ENCODE measurements around the gene VAMP2. TPM values are rescaled to one million over a fixed set of nuclear protein-coding genes. Genes with fewer than 3 reads are reported as not detected.

The VAMP2 gene
- total and polyA plus RNA-seq, 9 of the 15 experiments (the other 6 are each of a cell fraction or from before 2014, with no cell fraction given) = 2.3 to 31.8 (median 6.0) TPM

DNA sequence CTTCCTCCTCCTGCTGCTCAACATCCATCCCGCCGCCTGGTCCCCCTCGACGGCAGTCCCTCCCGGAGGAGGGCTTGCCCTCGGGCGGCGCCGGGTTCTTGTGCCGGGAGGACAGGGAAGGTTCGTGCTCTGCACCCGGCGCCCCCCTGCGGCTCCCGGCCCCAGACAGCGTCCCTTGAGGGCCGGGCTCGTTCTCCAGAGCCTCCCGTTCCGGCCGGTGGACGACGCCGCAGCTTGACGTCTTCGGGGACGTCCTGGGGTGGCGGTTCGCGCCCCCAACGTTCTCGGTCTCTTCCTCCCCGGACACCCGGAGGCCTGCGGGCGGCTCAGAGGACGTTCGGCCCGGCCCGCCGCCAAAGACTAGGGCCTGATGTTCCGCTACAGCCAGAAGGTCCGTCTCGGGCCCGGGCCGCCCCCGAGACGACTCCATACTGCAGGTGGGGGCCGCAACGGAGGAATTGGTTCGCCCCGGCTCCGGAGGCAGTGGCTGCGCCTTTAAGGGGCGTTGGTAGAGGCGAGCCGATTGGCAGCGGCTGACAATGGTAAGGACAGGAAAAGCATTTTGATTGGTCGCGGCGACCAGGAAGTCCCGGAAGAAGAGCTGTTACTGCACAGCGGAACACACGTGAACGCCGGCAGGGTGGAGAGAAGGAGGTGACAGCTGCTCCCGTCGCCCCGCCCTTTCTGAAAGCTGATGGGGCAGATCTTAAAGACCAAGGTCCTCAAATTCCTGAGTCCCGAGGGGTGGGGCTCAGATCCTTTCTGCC lies 27.1 kb upstream of the VAMP2 start, which contains the start of gene BORCS6 (continued):
- no peak for TF ChIP-seq RBM22 (IDR thresholded peaks at IDR 0.05; ENCODE audit: low read depth, low read length, poor library complexity, severe bottlenecking)
- no peak for TF ChIP-seq MEF2D (tag; conservative IDR thresholded peaks at IDR 0.05; ENCODE audit: low read depth)
- TF ChIP-seq, protein P1, sequence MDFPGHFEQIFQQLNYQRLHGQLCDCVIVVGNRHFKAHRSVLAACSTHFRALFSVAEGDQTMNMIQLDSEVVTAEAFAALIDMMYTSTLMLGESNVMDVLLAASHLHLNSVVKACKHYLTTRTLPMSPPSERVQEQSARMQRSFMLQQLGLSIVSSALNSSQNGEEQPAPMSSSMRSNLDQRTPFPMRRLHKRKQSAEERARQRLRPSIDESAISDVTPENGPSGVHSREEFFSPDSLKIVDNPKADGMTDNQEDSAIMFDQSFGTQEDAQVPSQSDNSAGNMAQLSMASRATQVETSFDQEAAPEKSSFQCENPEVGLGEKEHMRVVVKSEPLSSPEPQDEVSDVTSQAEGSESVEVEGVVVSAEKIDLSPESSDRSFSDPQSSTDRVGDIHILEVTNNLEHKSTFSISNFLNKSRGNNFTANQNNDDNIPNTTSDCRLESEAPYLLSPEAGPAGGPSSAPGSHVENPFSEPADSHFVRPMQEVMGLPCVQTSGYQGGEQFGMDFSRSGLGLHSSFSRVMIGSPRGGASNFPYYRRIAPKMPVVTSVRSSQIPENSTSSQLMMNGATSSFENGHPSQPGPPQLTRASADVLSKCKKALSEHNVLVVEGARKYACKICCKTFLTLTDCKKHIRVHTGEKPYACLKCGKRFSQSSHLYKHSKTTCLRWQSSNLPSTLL (IDR thresholded peaks at IDR 0.05) = no peak
- TF ChIP-seq KLF13 (tag; IDR thresholded peaks at IDR 0.05; ENCODE audit: borderline replicate concordance, low read depth) = no peak
- TF ChIP-seq BRF1 (IDR thresholded peaks at IDR 0.05; ENCODE audit: borderline replicate concordance, extremely low read depth, insufficient read length) = no peak
- TF ChIP-seq MYC (IDR thresholded peaks at IDR 0.05; ENCODE audit: low read depth, low read length) = peak; percentile 31; the same call in 1 of the 2 replicates
- no peak for TF ChIP-seq MYC (CRISPR knock-in tag; IDR thresholded peaks at IDR 0.05; ENCODE audit: borderline replicate concordance, low read depth)
- TF ChIP-seq NONO (IDR thresholded peaks at IDR 0.05; ENCODE audit: low read depth in 2 of 2, low read length in 1 of 2) = no peak
- no peak for TF ChIP-seq ZNF79 (CRISPR knock-in tag; IDR thresholded peaks at IDR 0.05; ENCODE audit: low read depth)
- TF ChIP-seq, protein P2, sequence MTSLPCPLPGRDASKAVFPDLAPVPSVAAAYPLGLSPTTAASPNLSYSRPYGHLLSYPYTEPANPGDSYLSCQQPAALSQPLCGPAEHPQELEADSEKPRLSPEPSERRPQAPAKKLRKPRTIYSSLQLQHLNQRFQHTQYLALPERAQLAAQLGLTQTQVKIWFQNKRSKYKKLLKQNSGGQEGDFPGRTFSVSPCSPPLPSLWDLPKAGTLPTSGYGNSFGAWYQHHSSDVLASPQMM (CRISPR knock-in tag; IDR thresholded peaks at IDR 0.05) = no peak
- TF ChIP-seq, protein P3, sequence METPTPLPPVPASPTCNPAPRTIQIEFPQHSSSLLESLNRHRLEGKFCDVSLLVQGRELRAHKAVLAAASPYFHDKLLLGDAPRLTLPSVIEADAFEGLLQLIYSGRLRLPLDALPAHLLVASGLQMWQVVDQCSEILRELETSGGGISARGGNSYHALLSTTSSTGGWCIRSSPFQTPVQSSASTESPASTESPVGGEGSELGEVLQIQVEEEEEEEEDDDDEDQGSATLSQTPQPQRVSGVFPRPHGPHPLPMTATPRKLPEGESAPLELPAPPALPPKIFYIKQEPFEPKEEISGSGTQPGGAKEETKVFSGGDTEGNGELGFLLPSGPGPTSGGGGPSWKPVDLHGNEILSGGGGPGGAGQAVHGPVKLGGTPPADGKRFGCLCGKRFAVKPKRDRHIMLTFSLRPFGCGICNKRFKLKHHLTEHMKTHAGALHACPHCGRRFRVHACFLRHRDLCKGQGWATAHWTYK (CRISPR knock-in tag; IDR thresholded peaks at IDR 0.05) = no peak
- TF ChIP-seq, protein P4, sequence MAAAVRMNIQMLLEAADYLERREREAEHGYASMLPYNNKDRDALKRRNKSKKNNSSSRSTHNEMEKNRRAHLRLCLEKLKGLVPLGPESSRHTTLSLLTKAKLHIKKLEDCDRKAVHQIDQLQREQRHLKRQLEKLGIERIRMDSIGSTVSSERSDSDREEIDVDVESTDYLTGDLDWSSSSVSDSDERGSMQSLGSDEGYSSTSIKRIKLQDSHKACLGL (CRISPR knock-in tag; IDR thresholded peaks at IDR 0.05; ENCODE audit: borderline replicate concordance, poor library complexity, severe bottlenecking) = no peak
- TF ChIP-seq, protein P5, sequence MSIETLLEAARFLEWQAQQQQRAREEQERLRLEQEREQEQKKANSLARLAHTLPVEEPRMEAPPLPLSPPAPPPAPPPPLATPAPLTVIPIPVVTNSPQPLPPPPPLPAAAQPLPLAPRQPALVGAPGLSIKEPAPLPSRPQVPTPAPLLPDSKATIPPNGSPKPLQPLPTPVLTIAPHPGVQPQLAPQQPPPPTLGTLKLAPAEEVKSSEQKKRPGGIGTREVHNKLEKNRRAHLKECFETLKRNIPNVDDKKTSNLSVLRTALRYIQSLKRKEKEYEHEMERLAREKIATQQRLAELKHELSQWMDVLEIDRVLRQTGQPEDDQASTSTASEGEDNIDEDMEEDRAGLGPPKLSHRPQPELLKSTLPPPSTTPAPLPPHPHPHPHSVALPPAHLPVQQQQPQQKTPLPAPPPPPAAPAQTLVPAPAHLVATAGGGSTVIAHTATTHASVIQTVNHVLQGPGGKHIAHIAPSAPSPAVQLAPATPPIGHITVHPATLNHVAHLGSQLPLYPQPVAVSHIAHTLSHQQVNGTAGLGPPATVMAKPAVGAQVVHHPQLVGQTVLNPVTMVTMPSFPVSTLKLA (conservative IDR thresholded peaks at IDR 0.05) = peak; percentile 80 to 92
- TF ChIP-seq, protein P6, sequence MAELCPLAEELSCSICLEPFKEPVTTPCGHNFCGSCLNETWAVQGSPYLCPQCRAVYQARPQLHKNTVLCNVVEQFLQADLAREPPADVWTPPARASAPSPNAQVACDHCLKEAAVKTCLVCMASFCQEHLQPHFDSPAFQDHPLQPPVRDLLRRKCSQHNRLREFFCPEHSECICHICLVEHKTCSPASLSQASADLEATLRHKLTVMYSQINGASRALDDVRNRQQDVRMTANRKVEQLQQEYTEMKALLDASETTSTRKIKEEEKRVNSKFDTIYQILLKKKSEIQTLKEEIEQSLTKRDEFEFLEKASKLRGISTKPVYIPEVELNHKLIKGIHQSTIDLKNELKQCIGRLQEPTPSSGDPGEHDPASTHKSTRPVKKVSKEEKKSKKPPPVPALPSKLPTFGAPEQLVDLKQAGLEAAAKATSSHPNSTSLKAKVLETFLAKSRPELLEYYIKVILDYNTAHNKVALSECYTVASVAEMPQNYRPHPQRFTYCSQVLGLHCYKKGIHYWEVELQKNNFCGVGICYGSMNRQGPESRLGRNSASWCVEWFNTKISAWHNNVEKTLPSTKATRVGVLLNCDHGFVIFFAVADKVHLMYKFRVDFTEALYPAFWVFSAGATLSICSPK (IDR thresholded peaks at IDR 0.05; ENCODE audit: borderline replicate concordance) = no peak
